Mesothelial cell of epicardium (in vitro differentiated cells): ENCODE measurements around the gene METRN. TPM values are rescaled to one million over a fixed set of nuclear protein-coding genes. Genes with fewer than 3 reads are reported as not detected.

ENCODE experiments used
- DNase-seq, 2 experiments: peaks; one replicate each; pipeline ENCODE4 v3.0.0; 2021; ENCODE audit warnings: low spot score in 2 of 2; ENCODE audit not compliant: unreplicated experiment in 2 of 2
- H3K27ac Mint-ChIP-seq: 2 replicates; pipeline ENCODE4 v1.8.0; 2021; ENCODE audit warnings: mixed read lengths
- H3K27me3 Mint-ChIP-seq: 2 replicates; pipeline ENCODE4 v1.8.0; 2021; ENCODE audit warnings: low read depth, mixed read lengths
- H3K36me3 Mint-ChIP-seq: 2 replicates; pipeline ENCODE4 v1.8.0; 2021; ENCODE audit warnings: mixed read lengths
- H3K4me1 Mint-ChIP-seq: 2 replicates; pipeline ENCODE4 v1.8.0; 2021; ENCODE audit warnings: mixed read lengths
- H3K4me3 Mint-ChIP-seq: 2 replicates; pipeline ENCODE4 v1.8.0; 2021; ENCODE audit warnings: mild to moderate bottlenecking, moderate library complexity, mixed read lengths
- H3K9me3 Mint-ChIP-seq: 2 replicates; pipeline ENCODE4 v1.8.0; 2021; ENCODE audit warnings: mixed read lengths
- total RNA-seq: library from RNA; stranded (reverse); gene quantifications from 3 replicates; pipeline ENCODE4 v1.2.1, GENCODE V29; 2021
- TF ChIP-seq, protein P1 (sequence below): fragments of 200-600 bp; sonication (generic); IDR thresholded peaks from one replicate; pipeline ENCODE4 v1.5.0; 2021; ENCODE audit warnings: antibody characterized with exemption; ENCODE audit not compliant: unreplicated experiment

METRN gene
- total RNA-seq, 1 donor from 2014 or later, result 15.1 TPM

DNA sequence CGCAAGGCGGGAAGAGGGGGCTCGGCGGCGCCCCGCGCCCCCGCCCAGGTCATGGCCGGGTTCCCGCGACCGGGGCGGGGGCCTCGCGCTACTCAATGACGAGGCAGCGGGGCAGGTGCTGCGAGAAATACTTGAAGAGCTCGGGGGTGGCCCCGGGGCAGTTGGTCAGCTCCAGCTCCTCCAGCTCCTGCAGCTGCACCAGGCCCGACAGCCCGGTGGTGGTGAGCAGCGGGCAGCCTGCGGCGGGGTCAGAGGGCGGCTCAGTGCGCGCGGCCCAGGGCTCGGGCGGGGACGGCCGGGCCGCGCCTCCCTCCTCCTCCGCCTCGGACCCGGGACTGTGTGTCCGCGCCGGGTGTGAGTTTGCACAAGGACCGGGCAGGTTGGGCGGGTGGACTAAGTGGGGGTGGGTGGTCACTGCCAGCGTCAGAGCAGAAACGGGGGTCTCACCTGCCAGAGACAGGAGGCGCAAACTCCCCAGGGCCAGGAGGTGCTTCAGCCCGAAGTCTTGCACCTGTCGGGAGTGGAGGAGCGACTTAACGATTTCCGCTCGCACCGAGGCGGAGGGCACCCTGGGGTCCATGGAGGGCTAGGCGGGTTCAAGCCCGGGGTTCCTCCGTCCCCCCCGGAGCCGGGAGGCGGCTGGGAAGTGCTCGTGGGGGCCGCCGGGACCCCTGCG, 20.6 kb upstream of the METRN start:
- H3K4me3 Mint-ChIP-seq, result peak overlapping the region; percentile 28
- H3K27me3 Mint-ChIP-seq, result peaks cover 80% of the 10 kb centered on the region

DNA sequence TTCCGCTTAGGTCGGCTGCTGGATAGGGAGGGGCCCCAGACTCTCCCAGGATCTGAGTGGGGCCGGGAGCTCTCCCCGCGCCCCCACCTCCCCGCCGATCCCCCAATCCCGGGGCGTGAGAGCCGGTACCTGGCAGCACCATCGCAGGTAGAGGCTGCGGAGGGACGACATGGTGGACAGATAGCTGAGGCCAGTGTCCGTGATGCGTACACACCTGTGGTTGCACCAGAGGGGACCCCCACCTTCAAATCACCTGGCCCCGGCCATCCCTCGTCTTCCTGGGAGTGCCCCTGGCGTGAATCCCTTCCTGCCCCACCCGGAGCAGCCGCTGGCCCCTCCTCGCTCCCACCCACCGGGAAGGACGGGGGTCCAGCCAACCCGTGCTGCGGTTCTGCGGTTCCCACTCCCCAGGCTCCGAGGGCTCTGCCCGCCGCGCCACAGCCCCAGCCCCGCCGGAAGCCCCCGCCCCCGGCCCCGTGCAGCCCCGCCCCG, 20.0 kb upstream of the METRN start:
- no peak for DNase-seq
- Mint-ChIP-seq H3K4me1 (peaks cover 6% of the 10 kb centered on the region), H3K27me3 (peaks cover 86% of the 10 kb centered on the region), H3K27ac (no peak overlapping the region), H3K36me3 (no peaks in the 10 kb centered on the region), H3K9me3 (no peaks in the 10 kb centered on the region), H3K4me3 (no peak overlapping the region)
- TF ChIP-seq, protein P1, sequence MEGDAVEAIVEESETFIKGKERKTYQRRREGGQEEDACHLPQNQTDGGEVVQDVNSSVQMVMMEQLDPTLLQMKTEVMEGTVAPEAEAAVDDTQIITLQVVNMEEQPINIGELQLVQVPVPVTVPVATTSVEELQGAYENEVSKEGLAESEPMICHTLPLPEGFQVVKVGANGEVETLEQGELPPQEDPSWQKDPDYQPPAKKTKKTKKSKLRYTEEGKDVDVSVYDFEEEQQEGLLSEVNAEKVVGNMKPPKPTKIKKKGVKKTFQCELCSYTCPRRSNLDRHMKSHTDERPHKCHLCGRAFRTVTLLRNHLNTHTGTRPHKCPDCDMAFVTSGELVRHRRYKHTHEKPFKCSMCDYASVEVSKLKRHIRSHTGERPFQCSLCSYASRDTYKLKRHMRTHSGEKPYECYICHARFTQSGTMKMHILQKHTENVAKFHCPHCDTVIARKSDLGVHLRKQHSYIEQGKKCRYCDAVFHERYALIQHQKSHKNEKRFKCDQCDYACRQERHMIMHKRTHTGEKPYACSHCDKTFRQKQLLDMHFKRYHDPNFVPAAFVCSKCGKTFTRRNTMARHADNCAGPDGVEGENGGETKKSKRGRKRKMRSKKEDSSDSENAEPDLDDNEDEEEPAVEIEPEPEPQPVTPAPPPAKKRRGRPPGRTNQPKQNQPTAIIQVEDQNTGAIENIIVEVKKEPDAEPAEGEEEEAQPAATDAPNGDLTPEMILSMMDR, result no peak

More for the DNA sequence above, 20.6 kb upstream of the METRN start:
- H3K27ac Mint-ChIP-seq, result no peak overlapping the region
- no peak for DNase-seq
- H3K4me1 Mint-ChIP-seq, result peaks cover 12% of the 10 kb centered on the region
- TF ChIP-seq, protein P1, result no peak
- H3K9me3 Mint-ChIP-seq, result no peaks in the 10 kb centered on the region
- no peaks in the 10 kb centered on the region for H3K36me3 Mint-ChIP-seq

DNA sequence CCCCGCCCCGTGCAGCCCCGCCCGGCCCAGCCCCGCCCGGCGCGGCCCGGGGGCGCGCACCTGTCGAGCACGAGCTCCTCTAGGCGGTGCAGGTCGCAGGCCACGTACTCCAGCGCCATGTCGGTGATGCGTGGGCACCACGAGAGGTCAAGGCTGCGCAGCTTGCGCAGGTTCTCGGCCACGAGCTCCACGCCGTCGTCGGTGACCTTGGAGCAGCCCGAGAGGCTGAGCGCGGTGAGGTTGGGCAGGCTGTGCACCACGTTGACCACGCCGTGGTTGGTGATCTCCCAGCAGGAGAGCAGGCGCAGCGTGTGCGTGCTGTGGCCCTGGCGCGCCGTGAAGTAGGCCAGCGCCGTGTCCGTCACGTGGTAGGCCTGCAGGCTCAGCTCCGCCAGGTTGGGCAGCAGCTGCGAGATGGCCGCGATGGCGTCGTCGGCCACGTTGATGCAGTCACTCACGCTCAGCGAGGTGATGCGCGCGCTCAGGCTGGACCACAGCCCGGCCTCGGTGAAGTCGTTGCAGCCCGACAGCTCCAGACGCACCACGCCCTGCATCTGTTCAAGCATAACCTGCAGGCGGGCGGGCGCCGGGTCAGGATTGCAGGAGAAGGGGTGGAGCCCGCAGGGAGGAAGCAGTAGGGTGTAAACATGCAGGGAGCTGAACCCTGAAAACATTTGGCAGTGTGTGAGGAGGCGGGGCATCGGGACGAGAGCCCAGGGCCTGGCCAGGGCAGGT, 19.4 kb upstream of the METRN start:
- Mint-ChIP-seq H3K36me3 (no peaks in the 10 kb centered on the region), H3K27ac (no peak overlapping the region), H3K4me3 (peak overlapping the region; percentile 31), H3K9me3 (no peaks in the 10 kb centered on the region), H3K27me3 (peaks cover 90% of the 10 kb centered on the region), H3K4me1 (peaks cover 5% of the 10 kb centered on the region)
- TF ChIP-seq, protein P1, result no peak
- no peak for DNase-seq

DNA sequence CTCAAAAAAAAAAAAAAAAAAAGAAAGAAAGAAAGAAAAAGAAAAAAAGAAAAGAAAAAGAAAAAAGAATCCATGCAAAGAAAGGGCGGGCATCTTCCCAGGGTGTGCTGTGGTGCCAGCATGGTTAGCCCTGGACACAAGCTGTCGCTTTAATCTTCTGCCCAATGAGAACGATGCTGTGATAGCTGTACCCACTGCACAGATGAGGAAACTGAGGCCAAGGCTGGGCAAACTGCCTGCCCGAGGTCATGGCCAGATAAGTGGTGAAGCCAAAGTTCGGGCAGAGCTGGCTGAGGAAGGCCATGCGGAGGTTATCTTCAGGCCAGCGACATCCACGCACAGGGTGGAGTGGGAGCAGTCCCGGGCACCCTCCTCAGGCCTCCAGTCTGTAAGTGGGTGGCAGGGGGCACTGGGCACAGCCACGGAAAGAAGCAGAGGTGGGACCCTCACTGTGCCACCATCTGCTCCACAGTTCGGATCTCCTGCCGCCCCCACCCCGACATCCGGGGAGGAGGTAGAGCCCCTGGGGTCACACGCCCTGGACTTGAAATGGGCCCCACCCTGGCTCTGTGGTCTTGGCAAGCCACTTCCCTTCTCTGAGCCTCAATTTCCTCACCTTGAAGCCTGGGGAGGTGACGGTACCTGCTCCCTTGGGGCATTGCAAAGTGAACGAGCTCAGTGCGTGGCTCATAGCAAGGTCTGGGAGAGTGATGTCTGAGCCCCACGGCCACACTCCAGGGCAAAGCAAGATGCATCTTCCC, 15.8 kb upstream of the METRN start:
- H3K27ac Mint-ChIP-seq, result no peak overlapping the region
- H3K27me3 Mint-ChIP-seq, result peaks cover 93% of the 10 kb centered on the region
- TF ChIP-seq, protein P1, result no peak
- H3K4me1 Mint-ChIP-seq, result peaks cover 5% of the 10 kb centered on the region
- no peak for DNase-seq
- H3K9me3 Mint-ChIP-seq, result no peaks in the 10 kb centered on the region
- H3K4me3 Mint-ChIP-seq, result no peak overlapping the region
- no peaks in the 10 kb centered on the region for H3K36me3 Mint-ChIP-seq

DNA sequence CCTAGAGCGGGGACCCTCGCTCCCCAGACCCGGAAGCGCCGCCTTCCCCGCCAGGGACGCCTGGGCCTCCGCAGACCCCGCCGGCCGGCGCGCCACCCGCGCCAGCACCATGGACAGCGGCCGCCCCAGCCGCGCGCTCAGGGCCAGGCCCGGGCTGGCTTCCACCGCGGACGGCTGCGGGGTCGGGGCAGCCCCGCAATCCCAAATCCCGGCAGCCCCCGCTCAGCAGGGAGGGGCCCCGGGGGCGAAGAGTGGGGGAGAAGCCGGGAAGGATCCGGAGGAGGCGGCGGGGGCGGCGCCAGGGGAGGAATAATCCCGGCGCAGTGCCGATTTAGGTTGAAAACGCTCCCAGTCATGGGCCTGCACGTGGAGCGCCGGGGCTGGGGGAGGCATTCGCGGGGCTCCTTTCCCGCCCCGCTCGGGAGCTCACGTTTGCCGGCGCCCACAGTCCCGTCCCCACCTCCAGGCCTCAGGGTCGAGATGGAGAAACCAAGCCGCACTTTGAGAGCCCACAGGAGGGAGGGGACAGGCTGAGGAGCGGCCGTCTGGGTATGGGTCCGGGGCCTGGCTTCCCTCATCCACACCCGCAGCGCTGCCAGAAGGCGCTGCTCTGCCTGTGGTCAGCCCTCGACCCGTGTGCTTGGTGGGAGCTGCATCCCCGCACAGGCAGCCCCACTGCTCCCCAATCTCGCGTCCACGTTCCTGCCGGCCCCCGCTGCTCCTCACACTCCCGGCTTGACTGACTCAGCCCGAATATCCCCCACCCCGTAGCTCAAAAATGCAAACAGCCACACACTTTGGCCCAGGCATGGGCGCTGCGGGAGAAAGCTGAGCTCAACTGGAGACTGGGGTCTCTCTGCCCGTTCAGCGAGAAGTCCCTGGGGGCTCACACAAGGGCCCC, 14.0 kb upstream of the METRN start:
- TF ChIP-seq, protein P1, result no peak
- H3K27ac Mint-ChIP-seq, result no peak overlapping the region
- no peaks in the 10 kb centered on the region for H3K4me1 Mint-ChIP-seq
- no peaks in the 10 kb centered on the region for H3K9me3 Mint-ChIP-seq
- H3K4me3 Mint-ChIP-seq, result no peak overlapping the region
- peak; percentile 69 to 87 for DNase-seq
- H3K27me3 Mint-ChIP-seq, result peaks cover 85% of the 10 kb centered on the region
- H3K36me3 Mint-ChIP-seq, result no peaks in the 10 kb centered on the region
